ENCODE data around the gene CLIC1.

DNA sequence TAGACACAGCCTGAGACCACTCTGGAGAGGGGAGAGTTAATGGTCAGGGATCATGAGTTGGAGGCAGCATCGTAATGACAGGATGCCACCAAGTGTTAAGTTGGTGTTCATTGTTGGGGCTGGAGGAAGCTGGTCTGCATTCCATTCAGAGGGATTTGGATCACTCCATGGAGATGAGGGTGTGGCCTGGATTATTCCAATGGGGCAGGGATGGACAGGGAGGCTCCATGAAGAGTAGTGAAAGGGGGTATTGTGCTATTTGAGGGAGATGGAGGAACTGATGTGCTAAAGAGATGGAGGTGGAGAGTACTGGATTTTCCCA lies 27.2 kb upstream of the CLIC1 start:
- TF ChIP-seq, protein P1, sequence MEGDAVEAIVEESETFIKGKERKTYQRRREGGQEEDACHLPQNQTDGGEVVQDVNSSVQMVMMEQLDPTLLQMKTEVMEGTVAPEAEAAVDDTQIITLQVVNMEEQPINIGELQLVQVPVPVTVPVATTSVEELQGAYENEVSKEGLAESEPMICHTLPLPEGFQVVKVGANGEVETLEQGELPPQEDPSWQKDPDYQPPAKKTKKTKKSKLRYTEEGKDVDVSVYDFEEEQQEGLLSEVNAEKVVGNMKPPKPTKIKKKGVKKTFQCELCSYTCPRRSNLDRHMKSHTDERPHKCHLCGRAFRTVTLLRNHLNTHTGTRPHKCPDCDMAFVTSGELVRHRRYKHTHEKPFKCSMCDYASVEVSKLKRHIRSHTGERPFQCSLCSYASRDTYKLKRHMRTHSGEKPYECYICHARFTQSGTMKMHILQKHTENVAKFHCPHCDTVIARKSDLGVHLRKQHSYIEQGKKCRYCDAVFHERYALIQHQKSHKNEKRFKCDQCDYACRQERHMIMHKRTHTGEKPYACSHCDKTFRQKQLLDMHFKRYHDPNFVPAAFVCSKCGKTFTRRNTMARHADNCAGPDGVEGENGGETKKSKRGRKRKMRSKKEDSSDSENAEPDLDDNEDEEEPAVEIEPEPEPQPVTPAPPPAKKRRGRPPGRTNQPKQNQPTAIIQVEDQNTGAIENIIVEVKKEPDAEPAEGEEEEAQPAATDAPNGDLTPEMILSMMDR (IDR thresholded peaks at IDR 0.05) = no peak
- TF ChIP-seq POLR2A (IDR thresholded peaks at IDR 0.05) (no peak), POLR2AphosphoS5 (IDR thresholded peaks at IDR 0.05) (no peak)

Data from breast epithelium (tissue), 3 donors.